ENCODE data around the gene WDR49. TPM values are rescaled to one million over a fixed set of nuclear protein-coding genes. Genes with fewer than 3 reads are reported as not detected.

WDR49 gene
- total and polyA plus RNA-seq, 10 of the 15 experiments (the other 5 are each of a cell fraction or from before 2014, with no cell fraction given) = 0.05 to 0.15 TPM; not detected in 8

GRCh38 chr3:167437428-167438139, 216.2 kb downstream of the WDR49 start:
- TF ChIP-seq PML (IDR thresholded peaks at IDR 0.05; ENCODE audit: low read length) (no peak), RCOR1 (conservative IDR thresholded peaks at IDR 0.05; ENCODE audit: low read depth, low read length) (no peak), CHD4 (IDR thresholded peaks at IDR 0.05) (no peak)
- no peak overlapping the region for H2AFZ ChIP-seq (ENCODE audit: control insufficient read depth, low read depth, low read length)
- intact Hi-C loops (cut with micrococcal nuclease; ENCODE audit: unreplicated experiment) (no loop called here), in situ Hi-C loops (cut with MboI) (no loop called here)
- no peak overlapping the region for H3K27ac ChIP-seq (ENCODE audit: control insufficient read depth, insufficient read depth)
- no peaks in the 10 kb centered on the region for H4K20me1 ChIP-seq (ENCODE audit: control insufficient read depth, insufficient read depth)
- CTCF ChIA-PET = no interaction called here
- DNase-seq (ENCODE audit: low read depth, low spot score) = no peak
- WGBS (ENCODE audit: insufficient coverage, insufficient replicate concordance, low lambda C conversion rate, missing lambda C conversion rate) = 14% methylated on average over 2 of the region's 2 CpGs
- no peak; the same call in 2 of the 3 replicates for ATAC-seq
- FAIRE-seq = no peak
- no peaks in the 10 kb centered on the region for H3K27me3 ChIP-seq (replicated peaks in 1 of 2; ENCODE audit: control insufficient read depth in 2 of 2, insufficient read depth in 2 of 2, low read length in 1 of 2)
- no peak overlapping the region for H3K9ac ChIP-seq (ENCODE audit: control insufficient read depth, insufficient read depth, low read length)
- RAD21 ChIA-PET (ENCODE audit: unreplicated experiment) = no interaction called here
- H3K36me3 ChIP-seq (ENCODE audit: control insufficient read depth in 2 of 2, insufficient read depth in 2 of 2, low read length in 1 of 2) = no peaks in the 10 kb centered on the region
- SMC1A ChIA-PET (ENCODE audit: uncharacterized antibody, unreplicated experiment) = interaction anchor here (1.1 kb wide), 1 partner anchor 57 kb away, joined by 3 read pairs; the partner anchor contains the start of gene ZBBX
- no peaks in the 10 kb centered on the region for H3K4me1 ChIP-seq (ENCODE audit: control insufficient read depth, insufficient read depth, low read length)
- H3K4me3 ChIP-seq = no peak overlapping the region
- POLR2A ChIA-PET = no interaction called here
- H3K4me2 ChIP-seq (ENCODE audit: control insufficient read depth, insufficient read depth) = no peak overlapping the region
- no TSS peak for BruUV-seq (replicated peaks)
- no peaks in the 10 kb centered on the region for H3K9me3 ChIP-seq (replicated peaks; ENCODE audit: control insufficient read depth, insufficient read depth, low read length)
- no peaks in the 10 kb centered on the region for H3K79me2 ChIP-seq (ENCODE audit: control insufficient read depth, insufficient read depth, low read length)

Small RNA genes within 50 kb of the gene (small RNA-seq; reads per million reads assigned to genes)
- not detected for gene HMGN1P8

Other genes with a start within 250 kb of the WDR49 start
- gene SERPINI2, start 179.9 kb downstream of the WDR49 start, total RNA-seq (2014; rRNA removed) = not detected in 2 replicates
- gene SERPINI2, start 179.9 kb downstream of the WDR49 start, total RNA-seq (2014; rRNA removed; fragmentation: Illumina TruSeq; extraction: Trizol) = not detected in 2 replicates
- gene SERPINI2, start 179.9 kb downstream of the WDR49 start, total RNA-seq (2021) = 0.19 and 0.33 TPM in 2 replicates
- not detected in 2 replicates for gene SERPINI2, start 179.9 kb downstream of the WDR49 start, polyA plus RNA-seq (2011; rRNA removed)
- gene SERPINI2, start 179.9 kb downstream of the WDR49 start, polyA plus RNA-seq (2014; fragmentation: Illumina TruSeq; extraction: Trizol) = not detected in 2 replicates
- gene SERPINI2, start 179.9 kb downstream of the WDR49 start, polyA plus RNA-seq (2014; fragmentation: Nextera tagmentation; extraction: Ambion mirVana) = not detected
- gene SERPINI2, start 179.9 kb downstream of the WDR49 start, polyA plus RNA-seq (2014; rRNA removed) = not detected in 2 replicates
- not detected for gene SERPINI2, start 179.9 kb downstream of the WDR49 start, polyA plus RNA-seq (2016; fragmentation: Nextera tagmentation; extraction: Ambion mirVana)
- 88.1 and 89.3 TPM in 2 replicates for gene PDCD10, start 81.0 kb upstream of the WDR49 start, total RNA-seq (2014; rRNA removed)
- 122 and 127 TPM in 2 replicates for gene PDCD10, start 81.0 kb upstream of the WDR49 start, total RNA-seq (2014; rRNA removed; fragmentation: Illumina TruSeq; extraction: Trizol)
- gene PDCD10, start 81.0 kb upstream of the WDR49 start, total RNA-seq (2021) = 55.8 and 64.1 TPM in 2 replicates
- 100 and 170 TPM in 2 replicates for gene PDCD10, start 81.0 kb upstream of the WDR49 start, polyA plus RNA-seq (2011; rRNA removed)
- gene PDCD10, start 81.0 kb upstream of the WDR49 start, polyA plus RNA-seq (2014; fragmentation: Illumina TruSeq; extraction: Trizol) = 141 and 181 TPM in 2 replicates
- 100 to 1,000 TPM; 199 to 247 TPM for gene PDCD10, start 81.0 kb upstream of the WDR49 start, polyA plus RNA-seq (2014; fragmentation: Nextera tagmentation; extraction: Ambion mirVana)
- gene PDCD10, start 81.0 kb upstream of the WDR49 start, polyA plus RNA-seq (2014; rRNA removed) = 96.3 and 102 TPM in 2 replicates
- gene PDCD10, start 81.0 kb upstream of the WDR49 start, polyA plus RNA-seq (2016; fragmentation: Nextera tagmentation; extraction: Ambion mirVana) = 100 to 1,000 TPM; 123 to 128 TPM
- 1.5 and 2.2 TPM in 2 replicates for gene SERPINI1, start 81.8 kb upstream of the WDR49 start, total RNA-seq (2014; rRNA removed)
- gene SERPINI1, start 81.8 kb upstream of the WDR49 start, total RNA-seq (2014; rRNA removed; fragmentation: Illumina TruSeq; extraction: Trizol) = 3.0 TPM in 2 replicates
- gene SERPINI1, start 81.8 kb upstream of the WDR49 start, total RNA-seq (2021) = 1.2 and 1.7 TPM in 2 replicates
- 4.3 and 6.2 TPM in 2 replicates for gene SERPINI1, start 81.8 kb upstream of the WDR49 start, polyA plus RNA-seq (2011; rRNA removed)
- gene SERPINI1, start 81.8 kb upstream of the WDR49 start, polyA plus RNA-seq (2014; fragmentation: Illumina TruSeq; extraction: Trizol) = 1.6 and 5.5 TPM in 2 replicates
- 1 to 10 TPM; 6.8 to 7.6 TPM for gene SERPINI1, start 81.8 kb upstream of the WDR49 start, polyA plus RNA-seq (2014; fragmentation: Nextera tagmentation; extraction: Ambion mirVana)
- gene SERPINI1, start 81.8 kb upstream of the WDR49 start, polyA plus RNA-seq (2014; rRNA removed) = 1.3 and 1.6 TPM in 2 replicates
- 1 to 10 TPM; 5.2 to 5.7 TPM for gene SERPINI1, start 81.8 kb upstream of the WDR49 start, polyA plus RNA-seq (2016; fragmentation: Nextera tagmentation; extraction: Ambion mirVana)